ENCODE results near the gene RECK. TPM values are rescaled to one million over a fixed set of nuclear protein-coding genes. Genes with fewer than 3 reads are reported as not detected.

The RECK gene
- total and polyA plus RNA-seq, 8 donors: 0.95 to 4.6 (median 1.7) TPM

- H3K4me3 ChIP-seq: no peak overlapping the region
- H3K4me1 ChIP-seq: no peaks in the 10 kb centered on the region
- H3K9me3 ChIP-seq: no peaks in the 10 kb centered on the region
- ATAC-seq (peak in 3 of 4 donors; percentile 39 to 57 (median 47)), FAIRE-seq (no peak), DNase-seq (peak in 1 of 6 donors; percentile 57)
- H3K36me3 ChIP-seq: no peaks in the 10 kb centered on the region
- H3K27me3 ChIP-seq: no peaks in the 10 kb centered on the region
- intact Hi-C loops (cut with DNase I): no loop called here
- 73 to 76% methylated on average over 14 of the region's 14 CpGs for WGBS, 2 donors
- H3K27ac ChIP-seq: peak overlapping the region in 2 of 4 donors; percentile 50 to 57
- no peak for TF ChIP-seq CTCF (IDR thresholded peaks at IDR 0.05)
Measured at GRCh38 chr9:36151316-36152210, 114.8 kb downstream of the RECK start.

GRCh38 chr9:36152741-36153438, 116.2 kb downstream of the RECK start:
- TF ChIP-seq CTCF (IDR thresholded peaks at IDR 0.05): no peak
- no peaks in the 10 kb centered on the region for H3K36me3 ChIP-seq
- DNase-seq (no peak), ATAC-seq (no peak), FAIRE-seq (no peak)
- no peaks in the 10 kb centered on the region for H3K9me3 ChIP-seq
- WGBS, 2 donors: 90 to 97% methylated on average over 10 of the region's 10 CpGs
- no peaks in the 10 kb centered on the region for H3K27me3 ChIP-seq
- no peak overlapping the region for H3K27ac ChIP-seq
- intact Hi-C loops (cut with DNase I): no loop called here
- H3K4me1 ChIP-seq: no peaks in the 10 kb centered on the region
- no peak overlapping the region for H3K4me3 ChIP-seq

- H3K4me1 ChIP-seq: no peaks in the 10 kb centered on the region
- no peak for DNase-seq
Measured at GRCh38 chr9:36153746-36154145, 117.0 kb downstream of the RECK start.

GRCh38 chr9:36154331-36154952, 117.7 kb downstream of the RECK start:
- Histone ChIP-seq H3K4me3 (no peak overlapping the region), H3K27me3 (no peaks in the 10 kb centered on the region), H3K36me3 (no peaks in the 10 kb centered on the region), H3K27ac (peak overlapping the region in 1 of 4 donors; percentile 22), H3K4me1 (no peaks in the 10 kb centered on the region), H3K9me3 (no peaks in the 10 kb centered on the region)
- ATAC-seq (peak in 3 of 4 donors; percentile 41 to 63 (median 56)), DNase-seq (no peak), FAIRE-seq (no peak)
- TF ChIP-seq CTCF (IDR thresholded peaks at IDR 0.05): no peak
- intact Hi-C loops (cut with DNase I): no loop called here
- 45 to 52% methylated on average over 11 of the region's 11 CpGs for WGBS, 2 donors

More at GRCh38 chr9:36153746-36154145, 117.0 kb downstream of the RECK start:
- no peak for TF ChIP-seq CTCF (IDR thresholded peaks at IDR 0.05)
- FAIRE-seq (no peak), ATAC-seq (no peak)
- no peaks in the 10 kb centered on the region for H3K27me3 ChIP-seq
- no peaks in the 10 kb centered on the region for H3K36me3 ChIP-seq
- H3K27ac ChIP-seq: no peak overlapping the region
- no peaks in the 10 kb centered on the region for H3K9me3 ChIP-seq
- 75 to 79% methylated on average over 9 of the region's 9 CpGs for WGBS, 2 donors
- intact Hi-C loops (cut with DNase I): no loop called here
- H3K4me3 ChIP-seq: no peak overlapping the region
